GM12873 (cell line): ENCODE results near the gene KIF26A.

Source experiments
- TF ChIP-seq, protein P1 (sequence below): IDR thresholded peaks from 2 replicates; pipeline ENCODE4 v1.5.1; 2012; ENCODE audit warnings: low read depth, mild to moderate bottlenecking, moderate library complexity, low read length, control low read depth; ENCODE audit not compliant: insufficient read depth; ENCODE audit errors: missing control alignments

Gene KIF26A

DNA sequence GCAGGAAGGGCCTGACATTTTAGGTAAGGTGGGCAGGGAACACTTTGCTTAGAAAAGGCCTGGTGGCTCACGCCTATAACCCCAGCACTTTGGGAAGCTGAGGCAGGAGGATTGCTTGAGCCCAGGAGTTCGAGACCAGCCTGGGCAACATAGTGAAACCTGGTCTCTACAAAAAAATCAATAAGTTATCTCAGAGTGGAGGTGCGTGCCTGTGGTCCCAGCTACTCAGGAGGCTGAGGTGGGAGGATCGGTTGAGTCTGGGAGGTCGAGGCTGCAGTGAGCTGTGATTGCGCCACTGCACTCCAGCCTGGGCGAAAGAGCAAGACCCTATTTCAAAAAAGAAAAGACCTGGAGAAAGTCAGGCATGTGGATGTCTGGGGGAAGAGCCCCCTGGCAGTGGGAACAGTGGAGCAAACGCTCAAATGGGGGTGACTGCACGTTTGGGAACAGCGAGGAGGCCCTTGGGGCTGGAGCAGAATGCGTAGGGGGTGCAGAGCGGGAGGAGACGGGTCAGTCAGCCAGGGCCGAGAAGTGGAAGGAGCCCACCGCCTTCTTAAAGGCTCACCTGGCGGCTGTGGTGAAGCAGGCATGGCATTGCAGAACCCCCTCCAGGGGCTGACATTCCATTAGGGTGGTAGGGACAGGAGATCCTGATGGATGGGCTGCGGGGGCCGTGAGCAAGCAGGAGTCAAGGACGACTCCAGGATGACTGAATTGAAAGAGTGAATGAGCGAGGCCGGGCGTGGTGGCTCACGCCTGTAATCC lies 6.2 kb upstream of the KIF26A start:
- TF ChIP-seq, protein P1, sequence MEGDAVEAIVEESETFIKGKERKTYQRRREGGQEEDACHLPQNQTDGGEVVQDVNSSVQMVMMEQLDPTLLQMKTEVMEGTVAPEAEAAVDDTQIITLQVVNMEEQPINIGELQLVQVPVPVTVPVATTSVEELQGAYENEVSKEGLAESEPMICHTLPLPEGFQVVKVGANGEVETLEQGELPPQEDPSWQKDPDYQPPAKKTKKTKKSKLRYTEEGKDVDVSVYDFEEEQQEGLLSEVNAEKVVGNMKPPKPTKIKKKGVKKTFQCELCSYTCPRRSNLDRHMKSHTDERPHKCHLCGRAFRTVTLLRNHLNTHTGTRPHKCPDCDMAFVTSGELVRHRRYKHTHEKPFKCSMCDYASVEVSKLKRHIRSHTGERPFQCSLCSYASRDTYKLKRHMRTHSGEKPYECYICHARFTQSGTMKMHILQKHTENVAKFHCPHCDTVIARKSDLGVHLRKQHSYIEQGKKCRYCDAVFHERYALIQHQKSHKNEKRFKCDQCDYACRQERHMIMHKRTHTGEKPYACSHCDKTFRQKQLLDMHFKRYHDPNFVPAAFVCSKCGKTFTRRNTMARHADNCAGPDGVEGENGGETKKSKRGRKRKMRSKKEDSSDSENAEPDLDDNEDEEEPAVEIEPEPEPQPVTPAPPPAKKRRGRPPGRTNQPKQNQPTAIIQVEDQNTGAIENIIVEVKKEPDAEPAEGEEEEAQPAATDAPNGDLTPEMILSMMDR, result no peak

DNA sequence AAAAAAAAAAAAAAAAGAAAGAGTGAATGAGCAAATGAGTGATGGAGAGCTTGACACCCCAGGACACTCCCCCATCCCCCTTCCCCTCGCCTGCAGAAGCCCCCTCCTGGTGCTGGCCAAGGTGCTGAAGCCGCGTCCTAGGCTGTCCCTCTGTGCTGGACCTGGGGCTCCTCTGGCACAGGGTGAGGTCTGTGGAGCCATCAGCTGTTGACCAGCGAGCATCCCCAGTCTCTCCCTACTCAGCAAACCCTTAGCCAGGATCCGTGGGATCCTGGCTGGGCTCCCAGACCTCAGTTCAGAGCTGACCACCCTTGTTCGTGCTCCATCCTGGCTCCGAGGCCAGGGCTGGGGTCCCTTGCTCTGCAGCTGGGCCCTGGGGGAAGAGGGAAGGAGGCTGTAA lies 5.4 kb upstream of the KIF26A start:
- TF ChIP-seq, protein P1, result no peak

DNA sequence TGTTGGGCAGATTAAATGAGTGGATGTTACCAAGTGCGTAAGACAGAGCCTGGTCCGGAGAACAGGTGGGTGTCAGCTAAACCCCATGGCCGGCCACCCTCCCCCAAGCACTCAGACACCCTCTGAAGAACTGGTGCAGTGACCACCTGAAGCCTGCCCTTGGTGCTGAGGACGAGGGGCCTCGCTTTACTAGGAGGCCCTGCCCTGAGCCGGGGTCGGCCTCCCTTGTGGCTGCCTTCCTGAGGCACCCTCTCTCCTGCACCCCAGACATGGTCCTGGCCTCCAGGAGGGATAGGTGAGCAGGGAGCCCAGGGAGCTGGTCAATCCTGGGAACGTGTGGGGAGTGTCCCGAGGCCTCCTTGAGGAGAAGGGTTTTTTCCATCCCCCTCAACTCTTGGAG lies 4.9 kb upstream of the KIF26A start:
- TF ChIP-seq, protein P1, result no peak

DNA sequence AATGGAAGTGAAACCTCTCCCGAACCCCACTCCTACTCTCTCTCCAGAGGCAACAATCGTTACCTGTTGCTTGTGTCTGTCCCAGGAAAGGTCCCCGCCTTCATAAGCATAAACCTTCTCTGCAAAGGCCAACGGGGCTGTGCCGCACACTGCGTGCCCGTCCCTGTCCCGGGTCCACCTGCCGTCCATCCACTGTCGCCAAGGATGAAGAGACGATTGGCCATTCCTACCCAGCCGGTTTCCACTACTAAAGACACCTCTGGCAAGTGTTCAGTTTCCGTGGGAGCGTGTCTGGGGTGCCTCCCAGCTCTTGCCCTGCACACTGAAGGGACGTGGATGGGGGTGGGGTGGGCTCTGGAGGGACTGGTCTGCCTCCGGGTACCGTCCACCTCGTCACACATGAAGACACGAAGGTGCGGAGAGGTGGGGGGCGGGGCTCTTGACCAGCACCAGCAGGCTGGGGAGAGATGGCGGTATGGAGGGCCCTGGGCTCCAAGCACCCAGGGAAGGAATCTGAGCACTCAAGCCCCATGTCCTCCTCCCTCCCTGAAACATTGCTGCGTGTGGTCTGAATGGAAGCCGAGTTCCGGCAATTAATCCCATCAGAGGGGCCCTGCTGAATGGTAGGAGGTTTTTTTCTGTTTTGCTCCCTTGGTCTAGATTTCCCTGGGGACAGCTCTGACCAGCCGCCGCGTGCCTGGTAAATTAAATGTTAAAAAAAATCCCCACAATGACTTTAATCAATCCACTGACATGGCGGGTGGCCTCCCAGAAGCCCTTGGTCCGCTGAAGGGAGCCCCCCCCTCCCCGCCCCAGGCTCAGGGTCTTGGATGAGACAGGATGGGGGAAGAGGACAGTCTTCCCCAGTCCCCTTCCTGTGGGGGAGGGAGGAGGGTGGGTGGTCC lies 4.1 kb upstream of the KIF26A start:
- TF ChIP-seq, protein P1, result no peak

DNA sequence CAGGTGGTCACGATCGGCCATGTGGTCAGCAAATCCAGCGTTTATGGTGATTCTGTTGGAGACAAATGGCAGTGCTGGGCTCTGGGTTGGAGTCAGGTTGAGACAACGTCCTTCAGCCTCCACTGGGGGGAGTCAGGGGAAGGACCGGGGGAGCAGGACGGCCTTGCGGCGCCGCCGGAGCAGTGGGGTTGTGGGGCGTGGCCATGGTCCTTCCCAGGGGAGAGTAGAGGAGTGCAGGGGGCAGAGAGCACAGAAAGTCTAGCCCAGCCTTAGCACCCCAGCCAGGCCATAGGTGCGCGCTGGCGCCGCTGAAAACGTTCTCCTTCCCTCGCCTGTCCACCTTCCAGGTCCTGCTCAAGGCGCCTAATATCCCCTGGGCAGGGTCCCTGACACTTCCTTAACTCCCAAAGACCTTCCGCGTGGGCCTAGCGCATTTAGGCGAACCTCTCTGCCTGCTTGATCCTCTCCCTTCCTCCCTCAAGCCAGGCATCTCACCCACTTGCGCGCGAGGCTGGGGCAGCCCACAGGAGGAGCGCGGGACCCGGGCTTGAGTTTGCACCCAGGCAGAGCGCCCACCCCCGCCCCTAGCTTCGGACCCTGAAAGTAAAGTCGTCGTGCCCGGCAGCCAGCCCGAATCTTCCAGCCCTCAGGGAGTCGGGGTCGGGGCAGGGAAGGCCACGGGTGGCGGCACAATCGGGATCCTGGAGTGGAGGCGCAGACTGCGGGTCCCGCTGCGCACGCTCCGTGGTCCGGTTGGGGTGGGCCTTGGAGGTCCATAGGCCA lies 3.1 kb upstream of the KIF26A start:
- TF ChIP-seq, protein P1, result peak; percentile 30

DNA sequence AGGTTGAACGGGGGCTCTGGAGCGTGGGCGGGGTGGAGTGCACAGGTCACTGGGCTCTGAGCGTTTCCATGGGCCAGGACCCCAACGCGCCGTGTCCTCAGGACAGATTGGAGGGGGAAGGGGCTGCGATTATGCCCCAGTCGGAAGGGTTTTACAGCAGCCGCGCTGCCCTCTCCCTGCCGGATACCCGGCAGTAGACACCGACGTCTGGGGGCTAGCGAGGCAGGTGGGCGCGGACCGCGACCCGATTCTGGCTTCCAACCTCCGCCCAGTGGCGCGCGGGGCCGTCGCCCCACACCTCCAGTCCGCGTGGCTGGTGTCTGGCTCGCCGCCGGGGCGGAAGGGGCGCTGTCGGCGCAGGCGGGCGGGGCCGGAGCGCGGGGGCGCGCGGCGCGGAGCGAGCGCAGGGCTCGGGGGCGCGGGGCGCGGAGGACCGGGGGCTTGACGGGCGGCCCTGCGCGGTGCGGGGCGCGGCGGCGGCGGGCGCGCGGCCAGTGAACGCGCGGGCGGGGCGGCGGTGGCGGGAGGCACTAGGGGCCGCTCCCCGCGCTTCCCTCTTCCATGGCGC lies 2.4 kb upstream of the KIF26A start:
- TF ChIP-seq, protein P1, result no peak
